Activated T-helper 1 cell treated with anti-CD3 and anti-CD28 coated beads, Interleukin-2, amount 50 U/mL, for 16 hours (primary cell): Measurements from ENCODE around the gene SLC39A11.

Experiments
- DNase-seq, 2 donors: peaks; one replicate each; pipeline ENCODE4 v3.0.0-alpha.2; 2020; ENCODE audit warnings: low read depth in 1 of 2, low spot score in 1 of 2

Gene SLC39A11

GRCh38 chr17:72984145-72984925, 108.2 kb downstream of the SLC39A11 start:
- DNase-seq = no peak

- DNase-seq = no peak
Measured at GRCh38 chr17:72982680-72983079, 109.8 kb downstream of the SLC39A11 start.

- DNase-seq = no peak
Measured at GRCh38 chr17:72978593-72979218, 113.8 kb downstream of the SLC39A11 start.

GRCh38 chr17:72977771-72978417, 114.6 kb downstream of the SLC39A11 start:
- no peak for DNase-seq

- no peak for DNase-seq
Measured at GRCh38 chr17:72976971-72977770, 115.3 kb downstream of the SLC39A11 start.

- no peak for DNase-seq
Measured at GRCh38 chr17:72975509-72975908, 117.0 kb downstream of the SLC39A11 start.

GRCh38 chr17:72974605-72975232, 117.8 kb downstream of the SLC39A11 start:
- DNase-seq = no peak

GRCh38 chr17:72972263-72972951, 120.1 kb downstream of the SLC39A11 start:
- no peak for DNase-seq

- DNase-seq = no peak
Measured at GRCh38 chr17:72971226-72971880, 121.1 kb downstream of the SLC39A11 start.

GRCh38 chr17:72970797-72971196, 121.7 kb downstream of the SLC39A11 start:
- no peak for DNase-seq

- no peak for DNase-seq
Measured at GRCh38 chr17:72970246-72970645, 122.2 kb downstream of the SLC39A11 start.

GRCh38 chr17:72969293-72969906, 123.1 kb downstream of the SLC39A11 start:
- DNase-seq = no peak

GRCh38 chr17:72968798-72969197, 123.7 kb downstream of the SLC39A11 start:
- no peak for DNase-seq

- no peak for DNase-seq
Measured at GRCh38 chr17:72967977-72968585, 124.4 kb downstream of the SLC39A11 start.

GRCh38 chr17:72967277-72967970, 125.1 kb downstream of the SLC39A11 start:
- DNase-seq = no peak

- DNase-seq = no peak
Measured at GRCh38 chr17:72962106-72962505, 130.4 kb downstream of the SLC39A11 start.

- no peak for DNase-seq
Measured at GRCh38 chr17:72955391-72956140, 136.9 kb downstream of the SLC39A11 start.

GRCh38 chr17:72954579-72954978, 137.9 kb downstream of the SLC39A11 start:
- no peak for DNase-seq
